Measurements from ENCODE around the gene NEFH.

Gene NEFH

GRCh38 chr22:29509815-29510214 is 29.8 kb downstream of the NEFH start:
- POLR2A ChIA-PET (ENCODE audit: low non-redundant PET), result no interaction called here
- TF ChIP-seq CTCF (conservative IDR thresholded peaks at IDR 0.05; ENCODE audit: low read depth), result no peak
- CTCF ChIA-PET, result no interaction called here
- no peak overlapping the region for H3K27ac ChIP-seq
- no peak for DNase-seq (ENCODE audit: low spot score)

- CTCF ChIA-PET, result no interaction called here
- DNase-seq (ENCODE audit: low spot score), result no peak
These were observed 30.5 kb downstream of the NEFH start for GRCh38 chr22:29510542-29510941.

GRCh38 chr22:29511126-29511862 is 31.3 kb downstream of the NEFH start:
- ChIA-PET CTCF (no interaction called here), POLR2A (ENCODE audit: low non-redundant PET) (no interaction called here)
- no peak for DNase-seq (ENCODE audit: low spot score)
- no peak for TF ChIP-seq CTCF (conservative IDR thresholded peaks at IDR 0.05; ENCODE audit: low read depth)
- no peak overlapping the region for H3K27ac ChIP-seq

More at GRCh38 chr22:29510542-29510941, 30.5 kb downstream of the NEFH start:
- no peak for TF ChIP-seq CTCF (conservative IDR thresholded peaks at IDR 0.05; ENCODE audit: low read depth)
- no peak overlapping the region for H3K27ac ChIP-seq
- POLR2A ChIA-PET (ENCODE audit: low non-redundant PET), result no interaction called here

GRCh38 chr22:29512031-29512430 is 32.0 kb downstream of the NEFH start:
- ChIA-PET POLR2A (ENCODE audit: low non-redundant PET) (no interaction called here), CTCF (no interaction called here)
- no peak for TF ChIP-seq CTCF (conservative IDR thresholded peaks at IDR 0.05; ENCODE audit: low read depth)
- H3K27ac ChIP-seq, result no peak overlapping the region
- DNase-seq (ENCODE audit: low spot score), result no peak

GRCh38 chr22:29517215-29517908 is 37.3 kb downstream of the NEFH start:
- ChIA-PET CTCF (interaction anchor here (0.6 kb wide), 1 partner anchor 270 kb away, joined by 5 read pairs; no protein-coding TSS in a partner anchor), POLR2A (ENCODE audit: low non-redundant PET) (no interaction called here)
- TF ChIP-seq CTCF (conservative IDR thresholded peaks at IDR 0.05; ENCODE audit: low read depth), result no peak
- no peak for DNase-seq (ENCODE audit: low spot score)
- H3K27ac ChIP-seq, result 0 out of 2 replicates have a peak overlapping the region, but pooled peaks have one; percentile 7

GRCh38 chr22:29518427-29518826 is 38.4 kb downstream of the NEFH start:
- POLR2A ChIA-PET (ENCODE audit: low non-redundant PET), result no interaction called here
- H3K27ac ChIP-seq, result no peak overlapping the region
- TF ChIP-seq CTCF (conservative IDR thresholded peaks at IDR 0.05; ENCODE audit: low read depth), result no peak
- no peak for DNase-seq (ENCODE audit: low spot score)
- CTCF ChIA-PET, result no interaction called here

Data from RWPE1 (cell line).